ENCODE results near the gene CALM1.

- TF ChIP-seq CTCF (IDR thresholded peaks at IDR 0.05) (peak in 4 of 7 experiments; percentile 22 to 45 (median 34)), POLR2A (IDR thresholded peaks at IDR 0.05) (peak; percentile 97 to 99 (median 99))
Measured at GRCh38 chr14:90383126-90383730, 13.6 kb upstream of the CALM1 start.

Data from body of pancreas (tissue), 4 donors.